ENCODE data around the gene CIAPIN1. TPM values are rescaled to one million over a fixed set of nuclear protein-coding genes. Genes with fewer than 3 reads are reported as not detected.

CIAPIN1 gene
- total and polyA plus RNA-seq, 7 donors = 31.8 to 78.3 (median 59.7) TPM

GRCh38 chr16:57482845-57483545 lies 35.8 kb upstream of the CIAPIN1 start:
- Histone ChIP-seq H3K4me3 (no peak overlapping the region), H3K36me3 (ENCODE audit: insufficient read depth in 1 of 2, low read depth in 1 of 2) (no peaks in the 10 kb centered on the region), H3K9me3 (no peaks in the 10 kb centered on the region), H3K27me3 (ENCODE audit: insufficient read depth in 3 of 3, low read length in 2 of 3) (no peaks in the 10 kb centered on the region), H3K27ac (no peak overlapping the region), H3K4me1 (peaks cover 14% of the 10 kb centered on the region)
- ATAC-seq (no peak), DNase-seq (peak in 1 of 2 donors; percentile 49)
- intact Hi-C loops (cut with DNase I) = no loop called here
- no peak for TF ChIP-seq CTCF (IDR thresholded peaks at IDR 0.05)
- WGBS, 3 donors = 77 to 86% (median 82%) methylated on average over 13 to 14 of the region's 14 CpGs

GRCh38 chr16:57481421-57481820 lies 34.2 kb upstream of the CIAPIN1 start:
- Histone ChIP-seq H3K36me3 (ENCODE audit: insufficient read depth in 1 of 2, low read depth in 1 of 2) (no peaks in the 10 kb centered on the region), H3K4me3 (no peak overlapping the region), H3K9me3 (no peaks in the 10 kb centered on the region), H3K27me3 (ENCODE audit: insufficient read depth in 3 of 3, low read length in 2 of 3) (no peaks in the 10 kb centered on the region), H3K27ac (no peak overlapping the region), H3K4me1 (peaks cover 10% of the 10 kb centered on the region)
- no peak for TF ChIP-seq CTCF (IDR thresholded peaks at IDR 0.05)
- intact Hi-C loops (cut with DNase I) = no loop called here
- no peak for ATAC-seq
- 86 to 87% (median 86%) methylated on average over 4 of the region's 4 CpGs for WGBS, 3 donors
- DNase-seq = no peak

- Histone ChIP-seq H3K36me3 (ENCODE audit: insufficient read depth in 1 of 2, low read depth in 1 of 2) (no peaks in the 10 kb centered on the region), H3K4me1 (peaks cover 9% of the 10 kb centered on the region), H3K4me3 (no peak overlapping the region), H3K9me3 (no peaks in the 10 kb centered on the region), H3K27me3 (ENCODE audit: insufficient read depth in 3 of 3, low read length in 2 of 3) (no peaks in the 10 kb centered on the region), H3K27ac (no peak overlapping the region)
- ATAC-seq = no peak
- no peak for DNase-seq
- intact Hi-C loops (cut with DNase I) = no loop called here
- WGBS, 3 donors = 43 to 54% (median 48%) methylated on average over 6 of the region's 6 CpGs
- no peak for TF ChIP-seq CTCF (IDR thresholded peaks at IDR 0.05)
Observed at GRCh38 chr16:57480754-57481230, 33.6 kb upstream of the CIAPIN1 start.

GRCh38 chr16:57479976-57480753 lies 33.0 kb upstream of the CIAPIN1 start:
- Histone ChIP-seq H3K27ac (peak overlapping the region; percentile 18), H3K27me3 (ENCODE audit: insufficient read depth in 3 of 3, low read length in 2 of 3) (no peaks in the 10 kb centered on the region), H3K36me3 (ENCODE audit: insufficient read depth in 1 of 2, low read depth in 1 of 2) (no peaks in the 10 kb centered on the region), H3K4me3 (peak overlapping the region; percentile 59), H3K4me1 (peaks cover 2% of the 10 kb centered on the region), H3K9me3 (no peaks in the 10 kb centered on the region)
- no peak for TF ChIP-seq CTCF (IDR thresholded peaks at IDR 0.05)
- 36 to 54% (median 47%) methylated on average over 15 of the region's 15 CpGs for WGBS, 3 donors
- DNase-seq (peak; percentile 48 to 71), ATAC-seq (peak in 3 of 4 donors; percentile 18 to 57 (median 36))
- intact Hi-C loops (cut with DNase I) = loop anchor here in 1 of 2 donors (5.0 kb wide), 1 partner anchor 37 kb away; no protein-coding TSS in a partner anchor

Data from psoas muscle (tissue), 8 donors.